Stimulated activated CD4-positive, alpha-beta T cell treated with anti-CD3 and anti-CD28 coated beads, Interleukin-12 subunit alpha, Interleukin-12 subunit beta, amount 100 ng/mL, for 48 hours (primary cell): ENCODE measurements around the gene CSNK1D.

Experiments used
- DNase-seq, 3 donors: peaks; one replicate each; pipeline ENCODE4 v3.0.0-alpha.2; 2020; ENCODE audit warnings: low read depth in 2 of 3, low spot score in 1 of 3

The CSNK1D gene

GRCh38 chr17:82273327-82274133, at the start of gene CSNK1D:
Gene CSNK1D, minus strand, starts transcription at chr17:82273700. Its CDS starts 319 bp downstream, at chr17:82273381.
- DNase-seq = peak; percentile 86 to 92 (median 90)

GRCh38 chr17:82322526-82323453, 49.3 kb upstream of the CSNK1D start:
- DNase-seq = no peak

GRCh38 chr17:82321947-82322466, 48.5 kb upstream of the CSNK1D start:
- no peak for DNase-seq

- peak; percentile 60 to 79 (median 71) for DNase-seq
Measured at GRCh38 chr17:82320956-82321927, 47.7 kb upstream of the CSNK1D start.

- no peak for DNase-seq
Measured at GRCh38 chr17:82320140-82320840, 46.8 kb upstream of the CSNK1D start.

- no peak for DNase-seq
Measured at GRCh38 chr17:82319619-82320062, 46.1 kb upstream of the CSNK1D start.

GRCh38 chr17:82318772-82319606, 45.5 kb upstream of the CSNK1D start:
- DNase-seq = no peak

- no peak for DNase-seq
Measured at GRCh38 chr17:82318169-82318498, 44.6 kb upstream of the CSNK1D start.

- peak in 1 of 3 donors; percentile 55 for DNase-seq
Measured at GRCh38 chr17:82317394-82318168, 44.1 kb upstream of the CSNK1D start, which contains the start of gene CD7. Gene CD7, minus strand, starts transcription at chr17:82317608. Its CDS starts 113 bp downstream, at chr17:82317495.

GRCh38 chr17:82316651-82317393, 43.3 kb upstream of the CSNK1D start:
- DNase-seq = no peak

- no peak for DNase-seq
Measured at GRCh38 chr17:82315703-82316358, 42.3 kb upstream of the CSNK1D start.

- no peak for DNase-seq
Measured at GRCh38 chr17:82314727-82315605, 41.5 kb upstream of the CSNK1D start.

- no peak for DNase-seq
Measured at GRCh38 chr17:82314012-82314726, 40.7 kb upstream of the CSNK1D start.

GRCh38 chr17:82313195-82314011, 39.9 kb upstream of the CSNK1D start:
- DNase-seq = no peak
